Heart right ventricle (tissue), 16 donors: ENCODE measurements around the gene HLA-C. TPM values are rescaled to one million over a fixed set of nuclear protein-coding genes. Genes with fewer than 3 reads are reported as not detected.

Experiments used
- ATAC-seq, 8 donors: fragments of 200-7000 bp; cut with Tn5 transposase; one replicate each; pipeline ENCODE4 v1.9.1; 2020; ENCODE audit warnings: mild to moderate bottlenecking in 8 of 8, moderate library complexity in 8 of 8, moderate number of reproducible peaks in 1 of 8
- DNase-seq, 2 donors: peaks; one replicate each; pipeline ENCODE4 v3.0.0-alpha.2; 2020
- H3K27ac ChIP-seq, 10 donors: fragments of 200-600 bp; sonication (generic) in 2 of 10; one replicate each; pipeline versions ENCODE4 v1.5.0 to v1.8.0; 2020 to 2022; ENCODE audit warnings: mild to moderate bottlenecking in 3 of 10
- H3K27me3 ChIP-seq, 7 donors: fragments of 200-600 bp; one replicate each; pipeline ENCODE4 v1.8.0; 2021 to 2022; ENCODE audit warnings: mild to moderate bottlenecking in 2 of 7
- H3K36me3 ChIP-seq, 9 donors: fragments of 200-600 bp; sonication (generic) in 1 of 9; one replicate each; pipeline versions ENCODE4 v1.5.0 to v1.8.0; 2020 to 2022; ENCODE audit warnings: mild to moderate bottlenecking in 2 of 9
- H3K4me1 ChIP-seq, 9 donors: fragments of 200-600 bp; sonication (generic) in 1 of 9; one replicate each; pipeline versions ENCODE4 v1.5.0 to v1.8.0; 2020 to 2022; ENCODE audit warnings: mild to moderate bottlenecking in 4 of 9
- H3K4me3 ChIP-seq, 10 donors: fragments of 200-600 bp; sonication (generic) in 2 of 10; one replicate each; pipeline versions ENCODE4 v1.5.0 to v1.8.0; 2020 to 2022; ENCODE audit warnings: mild to moderate bottlenecking in 7 of 10, moderate library complexity in 2 of 10
- H3K9me3 ChIP-seq, 11 donors: fragments of 200-600 bp in 10 of 11; sonication (generic) in 2 of 11; one replicate each; pipeline versions ENCODE4 v1.5.0 to v1.8.0; 2013 to 2022; ENCODE audit warnings: mild to moderate bottlenecking in 2 of 11, control low read depth in 1 of 11, moderate library complexity in 1 of 11
- CTCF ChIP-seq, 9 donors: fragments of 200-600 bp; sonication (generic) in 2 of 9; IDR thresholded peaks; one replicate each; pipeline versions ENCODE4 v1.5.0 to v1.8.0; 2021 to 2022; ENCODE audit warnings: antibody characterized with exemption in 9 of 9, mild to moderate bottlenecking in 5 of 9, moderate library complexity in 1 of 9
- WGBS, 2 donors: extraction: QIAGEN DNeasy Blood & Tissue Kit; methylation state at CpG; one replicate each; pipeline ENCODE4 v1.1.7; 2013; ENCODE audit warnings: inconsistent platforms in 1 of 2; 5-methylcytosine and 5-hydroxymethylcytosine counted together
- intact Hi-C, 10 donors: fragments of 100-400 bp; cut with DNase I; formaldehyde crosslinking; loops; one replicate each; pipeline versions ENCODE4 v1.11.1 to v1.14.2; 2022
- polyA plus RNA-seq, 2 donors: library from polyadenylated mRNA; stranded (reverse); fragments of 200-250 nt; gene quantifications; one replicate each; pipeline ENCODE4 v1.2.3, GENCODE V29; 2013
- total RNA-seq, 10 donors: library from RNA; stranded (reverse); fragmentation: NEBNext Ultra II Directional in 3 of 10; extraction: Animal tissue kit (Norgen Biotek cat#: 25700) in 3 of 10; gene quantifications; one replicate each; pipeline versions ENCODE4 v1.2.1 to v1.2.4, GENCODE V29; 2021 to 2023
- donor health status: Arrhythmogenic right ventricular cardiomyopathy.
- donor health status: ischemic (EF 13 %, LVEDD 7.1; RV severe dilation, severe dysfunction).
- donor health status: healthy with polysubstance abuse.
- donor health status: DM: no; HTN: yes; CAD: no.
- donor health status: DM: no; HTN: no; CAD: no.
- donor health status: ischemic (EF 25% LVEDD 6.9; RV normal size, moderate dysfunction).
- donor health status: ischemic (EF 25% LVEDD 5.7; RV mildly dilated, moderate dysfunction).
- donor health status: healthy.
- donor health status: DM: yes; HTN: yes; CAD: no.
- donor health status: Ischemic cardiomyopathy.
- donor health status: ischemic (EF 35%, LVEDD 5.7; RV mildly dilated, moderate dysfunction).
- donor health status: nonischemic (EF 11% LVEDD 7.7; RV severe dilation, severe dysfunction).
- donor health status: DM: yes; HTN: yes; CAD: no.
- donor health status: PGD.
- donor health status: ischemic (EF 29% LVEDD 5.4; RV normal size, mild dysfunction).
- donor health status: nonischemic (EF 23%, LVEDD 6.1; RV moderate dilation, normal function).

Gene HLA-C
- total and polyA plus RNA-seq, 12 donors: 121 to 1,262 (median 232) TPM

- no peak overlapping the region for H3K4me3 ChIP-seq
- H3K27ac ChIP-seq: no peak overlapping the region
- no peak for DNase-seq
- H3K9me3 ChIP-seq: no peaks in the 10 kb centered on the region
- 65 to 70% methylated on average over 7 of the region's 7 CpGs for WGBS, 2 donors
- H3K27me3 ChIP-seq: no peaks in the 10 kb centered on the region
- peaks cover 0 to 20% (median 3%) of the 10 kb centered on the region in 9 donors for H3K4me1 ChIP-seq
- intact Hi-C loops: no loop called here
- no peaks in the 10 kb centered on the region for H3K36me3 ChIP-seq
- ATAC-seq: no peak
- TF ChIP-seq CTCF (IDR thresholded peaks at IDR 0.05): no peak
Observed at GRCh38 chr6:31227143-31227542, 44.7 kb downstream of the HLA-C start.

- H3K27me3 ChIP-seq: no peaks in the 10 kb centered on the region
- H3K27ac ChIP-seq: no peak overlapping the region
- 76 to 80% methylated on average over 7 of the region's 7 CpGs for WGBS, 2 donors
- intact Hi-C loops: no loop called here
- ATAC-seq (no peak), DNase-seq (no peak)
- H3K4me1 ChIP-seq: peaks cover 0 to 20% (median 3%) of the 10 kb centered on the region in 9 donors
- no peak for TF ChIP-seq CTCF (IDR thresholded peaks at IDR 0.05)
- H3K36me3 ChIP-seq: no peaks in the 10 kb centered on the region
- no peak overlapping the region for H3K4me3 ChIP-seq
- no peaks in the 10 kb centered on the region for H3K9me3 ChIP-seq
Observed at GRCh38 chr6:31225735-31226134, 46.2 kb downstream of the HLA-C start.

GRCh38 chr6:31222496-31222895 lies 49.4 kb downstream of the HLA-C start:
- TF ChIP-seq CTCF (IDR thresholded peaks at IDR 0.05): no peak
- peak in 1 of 8 donors; percentile 26 for ATAC-seq
- H3K36me3 ChIP-seq: no peaks in the 10 kb centered on the region
- intact Hi-C loops: no loop called here
- H3K27ac ChIP-seq: no peak overlapping the region
- no peaks in the 10 kb centered on the region for H3K27me3 ChIP-seq
- no peak for DNase-seq
- no peaks in the 10 kb centered on the region for H3K4me1 ChIP-seq
- no peak overlapping the region for H3K4me3 ChIP-seq
- peaks cover 0 to 12% (median 0%) of the 10 kb centered on the region in 11 donors for H3K9me3 ChIP-seq

Other genes with a start within 250 kb of the HLA-C start
- not detected for gene C6orf15, start 159.5 kb downstream of the HLA-C start, total RNA-seq
- gene C6orf15, start 159.5 kb downstream of the HLA-C start, polyA plus RNA-seq: not detected
- gene PSORS1C1, start 157.3 kb downstream of the HLA-C start, total RNA-seq: 1 to 10 TPM in 9 of 10 donors, under 1 TPM in 1; 1.00 to 6.2 (median 3.0) TPM
- gene PSORS1C1, start 157.3 kb downstream of the HLA-C start, polyA plus RNA-seq: 1 to 10 TPM in 1 of 2 donors, under 1 TPM in 1; 0.13 to 5.0 TPM
- gene CDSN, start 151.6 kb downstream of the HLA-C start, total RNA-seq: under 1 TPM in 1 of 10 donors, not detected in 9; 0.11 TPM
- under 1 TPM; 0.01 to 0.15 TPM for gene CDSN, start 151.6 kb downstream of the HLA-C start, polyA plus RNA-seq
- not detected for gene PSORS1C2, start 133.0 kb downstream of the HLA-C start, total RNA-seq
- not detected for gene PSORS1C2, start 133.0 kb downstream of the HLA-C start, polyA plus RNA-seq
- 10 to 100 TPM in 7 of 10 donors, 1 to 10 TPM in 3; 8.0 to 15.9 (median 12.5) TPM for gene CCHCR1, start 114.3 kb downstream of the HLA-C start, total RNA-seq
- 10 to 100 TPM in 1 of 2 donors, 1 to 10 TPM in 1; 9.0 to 11.0 TPM for gene CCHCR1, start 114.3 kb downstream of the HLA-C start, polyA plus RNA-seq
- gene TCF19, start 113.5 kb downstream of the HLA-C start, total RNA-seq: 1 to 10 TPM; 1.6 to 7.3 (median 2.4) TPM
- gene TCF19, start 113.5 kb downstream of the HLA-C start, polyA plus RNA-seq: 1 to 10 TPM; 2.7 to 2.9 TPM
- 1 to 10 TPM in 1 of 10 donors, under 1 TPM in 8, not detected in 1; 0.29 to 1.0 (median 0.34) TPM for gene POU5F1, start 101.4 kb downstream of the HLA-C start, total RNA-seq
- gene POU5F1, start 101.4 kb downstream of the HLA-C start, polyA plus RNA-seq: 1 to 10 TPM; 1.3 to 2.0 TPM
- 1,000 to 10,000 TPM in 1 of 10 donors, 100 to 1,000 TPM in 9; 252 to 2,676 (median 383) TPM for gene HLA-B, start 85.1 kb upstream of the HLA-C start, total RNA-seq
- 100 to 1,000 TPM; 516 to 656 TPM for gene HLA-B, start 85.1 kb upstream of the HLA-C start, polyA plus RNA-seq
- gene MICA, start 131.5 kb upstream of the HLA-C start, total RNA-seq: 10 to 100 TPM in 2 of 10 donors, 1 to 10 TPM in 8; 3.2 to 15.0 (median 8.7) TPM
- 10 to 100 TPM; 21.2 to 36.0 TPM for gene MICA, start 131.5 kb upstream of the HLA-C start, polyA plus RNA-seq
- gene MICB, start 226.1 kb upstream of the HLA-C start, total RNA-seq: 1 to 10 TPM in 6 of 10 donors, under 1 TPM in 4; 0.66 to 4.3 (median 1.6) TPM
- 1 to 10 TPM; 1.0 to 1.2 TPM for gene MICB, start 226.1 kb upstream of the HLA-C start, polyA plus RNA-seq